Glomerular endothelial cell (primary cell): ENCODE results near the gene F2. TPM values are rescaled to one million over a fixed set of nuclear protein-coding genes. Genes with fewer than 3 reads are reported as not detected.
"Not testable (repeated sequence)": the region's sequence is repeated elsewhere in the genome, so short reads cannot be mapped to it uniquely, and the experiment has no call there.

Source experiments
- DNase-seq: peaks from one replicate; pipeline ENCODE4 v3.0.0-alpha.2; 2011; ENCODE audit warnings: low read depth, low spot score; ENCODE audit errors: extremely low read depth
- total RNA-seq: library from RNA; depleted of rRNA; stranded (reverse); fragments of >200 nt; gene quantifications from 2 replicates; pipeline ENCODE4 v1.2.3, GENCODE V29; 2015

Gene F2
- total RNA-seq = 0.19 TPM in 1 of 2 replicates, not detected in the other

DNA sequence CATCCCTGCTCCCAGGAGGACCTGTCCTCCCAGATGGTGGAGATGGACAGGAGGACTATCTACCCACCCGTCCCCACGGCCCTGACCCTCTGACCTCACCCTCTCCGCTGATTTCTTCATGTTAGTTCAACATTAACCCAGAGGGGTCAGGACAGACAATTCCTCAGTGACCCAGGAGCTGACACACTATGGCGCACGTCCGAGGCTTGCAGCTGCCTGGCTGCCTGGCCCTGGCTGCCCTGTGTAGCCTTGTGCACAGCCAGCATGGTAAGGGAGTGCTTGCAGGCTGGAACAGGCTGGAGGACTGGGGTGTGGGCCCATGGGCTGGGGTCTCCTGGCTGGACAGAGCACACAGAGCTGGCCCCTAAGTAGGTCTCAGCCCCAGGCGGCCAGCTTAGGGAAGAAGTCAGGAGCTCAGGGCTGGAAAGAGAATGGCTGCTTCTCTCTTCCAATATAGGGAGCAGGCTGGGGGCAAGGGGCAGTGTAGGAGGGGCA is at the start of gene F2:
Gene F2, plus strand, starts transcription at position 166 of the 495 bp plus-strand sequence. Its CDS starts 23 bp downstream, at position 189.
- no peak for DNase-seq

DNA sequence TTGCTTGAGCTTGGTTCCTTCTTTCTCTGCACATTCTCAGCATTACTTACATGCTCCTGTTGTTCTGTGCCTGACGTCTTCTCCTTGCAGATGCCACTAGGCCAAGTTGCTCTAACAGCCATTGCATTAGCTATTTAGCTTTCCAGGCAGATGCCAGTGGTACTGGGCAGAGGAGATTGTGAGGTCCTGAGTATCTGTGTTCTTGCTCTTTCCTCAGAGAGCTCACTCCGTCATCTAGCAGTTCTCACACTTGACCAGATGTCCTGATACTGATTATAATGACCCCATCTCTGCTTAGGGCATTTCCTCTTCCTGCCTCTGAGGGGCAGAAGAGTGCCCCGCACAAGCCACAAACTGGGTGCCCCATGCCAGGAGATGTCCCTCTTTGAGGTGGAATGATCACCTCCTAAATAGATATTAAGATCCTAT is 49.3 kb upstream of the F2 start:
- DNase-seq = no peak

DNA sequence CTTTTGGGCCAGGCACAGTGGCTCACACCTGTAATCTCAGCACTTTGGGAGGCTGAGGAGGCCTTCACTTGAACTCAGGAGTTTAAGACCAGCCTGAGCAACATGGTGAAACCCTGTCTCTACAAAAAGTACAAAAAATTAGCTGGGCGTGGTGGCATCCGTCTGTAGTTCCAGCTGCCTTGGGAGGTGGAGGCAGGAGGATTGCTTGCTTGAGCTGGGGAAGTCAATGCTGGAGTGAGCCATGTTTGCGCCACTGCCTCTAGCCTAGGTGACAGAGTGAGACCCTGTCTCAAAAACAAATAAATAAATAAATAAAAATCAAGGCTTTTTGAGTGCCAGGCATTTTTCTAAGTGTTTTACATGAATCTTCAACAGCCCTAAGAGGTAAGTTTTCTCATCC is 48.5 kb upstream of the F2 start:
- DNase-seq = not testable (repeated sequence)

DNA sequence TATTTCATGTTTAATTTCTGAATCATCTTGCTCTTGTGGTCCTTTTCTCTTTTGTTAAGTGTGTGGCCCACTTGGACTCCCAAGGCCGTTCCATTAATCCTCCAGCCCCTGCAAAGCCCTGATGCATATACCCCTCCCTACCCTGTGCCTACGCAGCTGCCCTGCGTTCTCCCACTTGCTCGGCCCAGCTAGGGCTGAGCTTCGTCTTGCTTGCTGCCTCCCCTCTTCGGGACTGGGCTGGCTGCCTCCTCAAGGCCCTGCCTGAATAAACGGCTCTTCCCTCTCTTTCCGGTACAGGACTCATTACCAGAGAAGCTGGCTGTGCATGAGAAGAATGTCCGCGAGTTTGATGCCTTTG is 47.1 kb upstream of the F2 start:
- DNase-seq = no peak

DNA sequence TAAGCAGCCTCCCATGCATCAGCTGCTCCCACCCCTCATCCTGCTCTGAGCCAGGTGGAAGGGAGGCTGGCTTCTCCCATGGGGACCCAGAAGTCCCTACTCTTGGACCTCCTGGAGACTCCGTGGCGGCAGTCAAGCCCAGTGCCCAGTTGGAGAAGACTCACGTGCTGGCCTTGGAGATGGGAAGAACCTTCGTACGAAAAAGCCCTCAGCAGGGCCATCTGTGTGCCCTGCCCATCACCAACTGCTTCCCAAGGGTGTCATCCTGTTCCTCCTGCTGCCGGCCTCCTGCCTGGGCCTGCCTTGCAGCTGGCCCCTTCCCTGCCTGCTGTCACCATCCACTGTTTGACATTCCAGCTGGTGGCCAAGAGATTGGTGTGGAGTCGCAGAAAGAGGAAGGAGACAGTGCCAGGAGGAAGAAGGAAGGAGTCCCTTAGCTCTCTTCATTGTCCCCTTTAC is 46.6 kb upstream of the F2 start:
- DNase-seq = no peak

DNA sequence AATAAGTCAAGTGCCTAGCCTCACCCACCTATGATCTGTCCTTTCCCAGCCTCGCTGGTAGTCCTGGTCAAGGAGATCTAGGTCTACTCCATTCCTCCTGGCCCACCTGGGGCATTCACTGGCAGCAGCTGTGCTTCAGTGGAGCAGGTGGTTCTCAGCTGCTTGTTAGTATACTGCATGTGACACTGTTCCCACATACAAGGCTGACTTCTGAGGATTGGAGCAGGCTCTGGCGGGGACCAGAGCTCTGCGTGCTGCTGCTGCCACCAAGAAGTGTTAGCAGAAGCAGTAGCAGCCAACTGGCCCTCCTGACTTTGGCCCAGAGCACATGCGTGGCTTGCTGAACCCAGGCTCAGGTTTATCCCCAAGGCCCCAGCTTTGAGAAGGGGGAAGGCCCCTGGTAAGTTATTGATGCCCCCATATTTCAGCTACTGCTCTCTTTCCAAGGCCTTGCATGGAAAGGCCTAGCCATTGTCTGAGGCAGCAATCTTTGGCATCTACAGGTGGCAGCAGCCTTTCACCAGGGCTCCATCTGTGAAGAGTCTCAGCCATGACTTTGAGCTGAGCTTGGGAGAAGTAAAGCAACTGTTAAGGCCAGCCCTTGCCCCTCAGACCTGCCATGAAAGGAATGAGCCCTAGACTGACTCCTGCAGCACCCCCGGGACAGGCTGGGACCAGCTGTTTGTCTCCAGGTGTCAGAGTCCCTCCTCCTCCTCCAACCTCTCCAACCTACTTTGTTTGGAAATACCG is 45.1 kb upstream of the F2 start:
- DNase-seq = no peak

DNA sequence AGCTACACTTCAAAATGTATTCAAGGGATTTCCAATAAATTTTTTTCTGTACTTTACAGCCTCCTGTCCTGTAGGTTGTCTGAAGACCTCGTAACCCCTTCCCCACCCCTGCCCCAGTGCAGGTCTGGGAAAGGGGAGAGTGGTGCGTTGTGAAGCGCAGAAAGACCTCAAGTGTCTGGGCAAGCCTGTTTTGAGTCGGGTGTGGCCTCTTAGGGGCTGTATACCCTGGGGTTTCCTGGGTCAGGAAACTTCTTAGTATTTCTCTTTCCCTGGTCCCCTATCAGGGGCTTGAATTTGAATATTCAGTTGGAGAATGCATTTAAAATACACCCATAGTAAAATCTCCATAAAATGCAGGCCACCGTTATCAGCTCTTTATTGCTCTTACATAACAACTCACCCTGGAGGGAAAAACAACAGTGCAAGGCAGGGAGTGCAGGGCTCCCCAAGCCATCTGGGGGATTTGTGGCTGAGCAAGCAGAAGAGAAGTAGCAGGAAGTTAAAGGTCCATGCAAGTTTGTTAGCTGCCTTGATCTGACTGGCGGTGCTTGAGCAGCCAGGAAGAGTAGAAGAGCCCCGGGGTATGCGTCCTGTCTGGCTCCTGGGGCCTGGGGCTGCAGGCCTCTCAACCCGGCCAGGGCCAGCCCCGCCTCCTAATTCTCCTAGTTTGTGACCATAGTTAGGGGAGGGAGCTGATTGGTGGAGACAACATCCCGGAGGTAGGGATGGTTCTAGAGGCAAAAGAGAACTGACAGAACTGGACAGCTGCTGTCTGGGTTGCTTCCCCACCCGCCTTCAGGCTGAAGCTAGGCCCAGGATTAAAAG is 44.3 kb upstream of the F2 start:
- no peak for DNase-seq

DNA sequence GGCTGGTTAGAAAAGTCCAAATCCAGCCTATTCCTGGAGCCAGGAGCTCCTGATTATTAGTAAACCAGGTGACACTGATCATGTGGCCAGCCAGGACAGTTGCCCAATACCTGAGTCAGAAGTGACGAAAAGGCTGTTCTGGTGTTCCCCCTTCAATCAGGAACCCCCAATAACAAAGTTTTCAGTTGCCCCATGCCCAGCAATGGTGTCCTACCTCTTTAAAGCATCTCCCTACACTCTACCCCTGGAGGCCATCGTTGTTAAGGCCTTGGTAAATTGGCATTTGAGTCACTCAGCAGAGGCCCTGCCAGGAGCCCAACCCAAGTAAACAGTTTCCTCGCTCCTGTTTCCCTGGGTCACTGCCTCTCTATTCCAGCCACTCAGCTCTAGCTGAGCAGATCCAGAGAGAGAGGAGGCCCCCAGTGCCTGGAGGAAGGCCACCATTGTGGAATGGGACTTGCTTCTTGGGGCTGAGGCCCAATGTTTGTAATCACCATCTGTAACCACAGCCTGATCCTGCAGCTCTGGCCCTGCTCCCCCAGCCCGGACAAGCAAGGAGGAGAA is 43.6 kb upstream of the F2 start:
- no peak for DNase-seq

DNA sequence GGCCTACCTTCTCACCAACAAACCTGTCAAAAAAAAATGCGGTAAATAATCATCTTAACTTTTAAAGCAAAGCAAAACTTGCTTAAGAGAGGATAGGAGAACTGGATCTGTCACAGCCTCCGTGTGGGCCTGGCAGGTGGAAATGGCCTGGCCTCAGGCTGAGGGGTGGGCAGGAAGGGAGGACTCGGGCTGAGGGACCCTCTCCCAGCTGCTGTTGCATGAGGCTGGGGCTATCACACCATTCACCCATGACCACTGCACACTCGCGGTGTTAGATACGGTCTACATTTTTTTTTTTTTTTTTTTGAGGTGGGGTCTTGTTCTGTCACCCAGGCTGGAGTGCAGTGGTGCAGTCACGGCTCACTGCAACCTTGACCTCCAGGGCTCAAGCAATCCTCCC is 43.1 kb upstream of the F2 start:
- DNase-seq = no peak

DNA sequence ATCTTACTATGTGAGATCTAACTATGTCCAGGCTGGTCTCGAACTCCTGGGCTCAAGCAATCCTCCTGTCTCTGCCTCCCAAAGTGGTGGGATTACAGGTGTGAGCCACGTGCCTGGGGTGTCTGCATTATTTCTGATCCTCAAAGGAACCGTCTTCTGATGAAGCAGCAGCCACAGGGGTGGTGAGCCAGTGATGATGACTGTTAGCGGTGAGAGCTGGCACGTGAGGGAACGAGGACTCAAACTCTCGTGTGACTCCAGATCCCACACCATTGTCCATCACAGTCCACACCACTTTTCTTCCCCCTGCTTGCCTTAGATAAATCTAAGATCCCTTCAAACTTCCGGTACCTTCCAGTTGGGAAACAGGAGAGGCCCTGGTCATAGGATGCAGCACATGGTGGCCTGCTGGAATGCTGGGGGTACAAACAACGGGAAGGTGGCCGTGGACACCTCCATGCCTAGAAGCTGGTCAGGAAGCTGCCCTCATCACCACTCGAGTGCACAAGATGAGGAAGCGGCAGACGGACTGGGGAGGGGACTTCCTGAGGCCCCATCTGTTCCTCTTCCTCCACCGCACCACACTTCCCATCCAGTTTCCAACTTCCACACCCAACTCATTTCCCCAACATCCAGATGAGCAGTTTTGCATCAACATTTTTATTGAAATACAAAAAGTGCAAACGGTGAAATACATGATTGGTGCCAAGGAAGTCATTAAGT is 42.4 kb upstream of the F2 start:
- DNase-seq = no peak

DNA sequence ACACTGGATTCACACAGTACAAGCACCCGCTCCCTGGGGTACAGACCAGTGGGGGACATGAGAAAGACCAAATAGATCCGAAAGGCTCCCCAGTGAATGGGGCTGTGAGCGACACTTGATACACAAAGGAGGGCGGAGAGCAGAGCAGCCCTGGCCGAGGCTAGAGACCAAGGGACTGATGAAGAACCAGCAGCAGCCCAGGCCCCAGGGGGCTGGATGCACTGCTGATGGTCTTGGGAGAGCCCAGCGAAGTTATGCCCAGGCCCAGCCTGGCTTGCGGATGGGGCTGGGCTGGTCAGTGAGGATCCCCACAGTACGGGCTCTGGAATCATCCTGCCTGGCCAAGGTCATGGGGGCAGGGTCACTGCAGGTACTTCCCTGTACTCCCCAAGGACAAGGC is 41.8 kb upstream of the F2 start:
- no peak for DNase-seq

DNA sequence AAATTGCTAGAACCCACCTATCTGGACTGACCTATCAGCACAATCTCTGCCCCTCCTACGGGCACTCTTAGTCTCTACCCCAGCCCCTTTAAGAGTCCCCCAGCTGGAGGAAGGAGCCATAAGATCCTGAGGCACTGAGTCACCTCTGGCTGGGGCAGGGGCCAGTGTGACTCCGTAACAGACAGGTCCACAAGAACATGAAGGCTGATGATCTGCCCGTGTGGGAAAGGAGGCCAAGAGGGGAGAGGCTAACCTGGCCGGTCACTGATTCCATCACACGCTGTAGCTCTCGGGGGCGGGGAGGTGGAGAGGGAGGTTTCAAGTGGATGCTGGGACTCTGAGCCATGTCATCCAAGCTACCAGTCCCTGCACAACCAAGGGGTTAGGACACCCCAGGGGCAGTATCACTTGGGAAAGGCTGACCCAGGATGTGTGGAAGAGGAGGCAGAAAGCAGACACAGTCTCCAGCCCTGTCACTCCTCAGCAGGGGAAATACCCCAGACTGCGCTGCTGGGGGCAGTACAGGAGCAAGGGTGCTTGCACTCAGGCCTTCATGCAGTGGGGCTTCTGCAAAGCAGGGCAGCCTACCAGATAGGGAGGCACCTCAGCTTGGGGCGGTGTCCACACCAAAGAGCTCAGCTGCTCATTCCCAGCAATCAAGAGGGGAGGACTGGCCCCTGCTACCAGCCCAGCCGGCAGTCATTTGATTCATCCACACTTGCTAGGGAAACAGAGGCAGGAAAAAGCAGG is 40.8 kb upstream of the F2 start:
- no peak for DNase-seq

DNA sequence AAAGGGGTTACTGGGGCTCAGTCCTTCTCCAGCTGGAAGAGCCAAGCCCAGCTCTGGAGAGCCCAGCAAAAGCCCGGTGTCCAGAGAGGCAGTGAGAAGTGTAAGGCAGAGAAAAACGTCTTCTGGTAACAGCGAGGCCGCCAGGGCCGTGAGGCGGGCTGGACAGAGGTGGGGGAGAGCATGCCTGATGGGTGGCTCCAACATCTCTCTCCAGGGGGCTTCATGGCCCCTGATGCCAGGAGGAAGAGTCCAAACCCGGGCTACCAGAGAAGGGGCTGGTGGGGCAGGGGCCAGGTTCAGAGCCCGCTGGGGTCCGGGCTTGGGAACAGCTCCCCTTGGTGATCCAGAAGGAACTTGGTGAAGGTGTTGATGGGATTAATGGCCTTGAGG is 40.3 kb upstream of the F2 start:
- no peak for DNase-seq

DNA sequence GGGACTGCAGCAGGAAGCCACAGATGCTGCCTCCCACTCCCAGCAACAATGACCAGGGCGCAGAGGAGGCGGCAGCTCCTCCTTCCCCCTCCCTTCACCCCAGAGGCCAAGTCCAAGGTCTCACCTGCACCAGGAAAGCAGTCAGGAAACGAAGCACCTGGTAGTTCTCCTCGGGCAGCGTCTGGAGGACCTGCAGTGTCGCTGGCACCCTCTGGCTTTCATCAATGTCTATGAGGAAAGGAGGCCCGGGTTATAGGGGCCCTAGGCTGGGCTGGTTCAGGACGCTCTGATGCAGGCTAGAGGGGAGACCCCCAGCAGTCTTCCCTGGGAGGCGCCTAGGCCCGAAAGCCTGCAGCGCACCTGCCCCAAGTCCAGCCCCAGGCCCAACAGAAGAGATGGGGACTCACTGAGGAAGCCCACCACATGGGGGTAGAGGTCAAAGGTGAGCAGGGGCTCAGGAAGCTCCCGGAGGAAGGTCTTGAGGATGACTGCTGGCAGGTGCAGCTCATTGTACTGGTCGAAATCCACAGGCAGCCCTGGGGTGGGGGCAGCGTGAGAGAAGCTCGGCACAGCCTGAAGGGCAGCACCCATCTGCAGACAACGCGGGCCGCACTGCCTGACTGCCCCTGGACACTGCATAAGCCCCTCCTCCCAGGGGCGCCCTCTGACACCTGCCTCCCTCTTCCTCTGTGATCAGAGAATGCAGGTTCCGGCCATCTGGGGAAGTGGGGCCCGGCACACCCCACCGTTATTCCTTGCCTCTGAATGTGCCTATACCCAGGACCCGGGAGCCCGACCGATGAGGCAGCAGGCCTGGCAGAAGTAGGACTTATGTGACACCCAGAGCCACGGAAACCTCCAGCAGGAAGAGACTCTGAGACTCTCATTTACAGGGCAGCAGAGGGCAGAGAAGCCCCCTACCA is 39.5 kb upstream of the F2 start:
- DNase-seq = no peak

DNA sequence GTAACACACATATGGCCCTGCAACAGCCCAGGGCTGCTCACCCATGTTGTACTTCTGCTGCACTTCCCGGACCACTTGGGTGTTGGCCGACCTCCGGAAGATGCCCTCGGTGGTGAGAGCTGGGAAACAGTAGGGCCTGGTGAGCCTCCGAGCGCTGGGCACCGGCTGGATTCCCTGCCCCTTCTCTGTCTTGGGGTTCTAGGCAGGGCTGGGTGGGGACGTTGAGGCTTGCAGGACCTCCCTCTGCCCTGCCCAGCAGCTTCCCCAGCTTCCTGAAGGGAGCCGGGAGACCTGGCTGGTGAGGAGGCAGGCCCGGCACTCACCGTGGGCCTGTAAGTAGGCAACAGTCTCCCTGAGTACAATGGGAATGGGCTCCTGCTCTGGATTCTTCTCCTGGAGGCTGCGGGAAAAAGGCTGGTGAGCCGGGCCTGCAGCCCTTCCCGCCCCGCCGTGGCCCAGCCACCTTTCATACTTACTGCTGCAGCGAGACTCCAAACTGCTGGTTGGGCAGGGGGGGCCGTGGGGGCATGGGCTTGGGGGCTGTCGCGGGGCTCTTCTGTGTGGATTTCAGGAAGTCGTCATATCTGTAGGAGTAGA is 38.8 kb upstream of the F2 start:
- no peak for DNase-seq

DNA sequence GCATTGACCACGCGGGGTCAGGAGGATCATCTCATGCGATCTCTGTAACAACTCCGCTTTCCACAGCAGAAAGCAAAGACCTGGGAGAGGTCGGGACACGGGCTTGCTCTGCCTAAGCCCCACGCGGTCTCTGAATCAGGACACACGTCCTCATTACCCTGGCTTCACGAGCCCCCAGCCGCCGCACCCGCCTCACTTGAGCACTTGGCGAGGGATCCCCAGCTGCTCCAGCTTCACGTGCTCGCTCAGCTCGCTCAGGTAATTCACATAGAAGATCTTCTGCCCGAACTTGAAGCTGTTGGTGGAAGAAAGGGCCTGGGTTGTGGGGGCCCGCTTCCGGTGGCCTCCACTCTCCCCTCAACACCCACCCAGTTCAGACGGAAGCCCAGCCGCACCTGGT is 38.2 kb upstream of the F2 start:
- no peak for DNase-seq

DNA sequence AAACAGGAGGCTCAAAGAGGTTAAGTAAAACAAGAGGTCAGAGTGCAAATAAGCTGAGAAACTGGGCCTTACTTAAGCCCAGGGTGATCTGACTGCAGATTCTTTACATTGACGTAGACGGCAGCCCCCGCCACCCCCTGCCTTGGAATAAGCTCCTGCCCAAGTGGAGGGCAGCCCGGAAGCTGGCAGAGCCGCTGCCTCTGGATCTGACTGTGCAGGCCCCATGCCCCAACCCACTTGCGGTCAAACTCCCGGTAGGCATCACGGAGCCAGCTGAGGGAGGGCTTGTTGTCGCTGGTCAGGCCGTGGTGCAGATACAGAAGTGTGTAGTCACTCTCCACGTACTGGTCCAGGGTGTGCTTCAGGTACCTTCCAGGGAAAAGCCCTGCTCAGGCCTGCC is 37.2 kb upstream of the F2 start:
- no peak for DNase-seq

DNA sequence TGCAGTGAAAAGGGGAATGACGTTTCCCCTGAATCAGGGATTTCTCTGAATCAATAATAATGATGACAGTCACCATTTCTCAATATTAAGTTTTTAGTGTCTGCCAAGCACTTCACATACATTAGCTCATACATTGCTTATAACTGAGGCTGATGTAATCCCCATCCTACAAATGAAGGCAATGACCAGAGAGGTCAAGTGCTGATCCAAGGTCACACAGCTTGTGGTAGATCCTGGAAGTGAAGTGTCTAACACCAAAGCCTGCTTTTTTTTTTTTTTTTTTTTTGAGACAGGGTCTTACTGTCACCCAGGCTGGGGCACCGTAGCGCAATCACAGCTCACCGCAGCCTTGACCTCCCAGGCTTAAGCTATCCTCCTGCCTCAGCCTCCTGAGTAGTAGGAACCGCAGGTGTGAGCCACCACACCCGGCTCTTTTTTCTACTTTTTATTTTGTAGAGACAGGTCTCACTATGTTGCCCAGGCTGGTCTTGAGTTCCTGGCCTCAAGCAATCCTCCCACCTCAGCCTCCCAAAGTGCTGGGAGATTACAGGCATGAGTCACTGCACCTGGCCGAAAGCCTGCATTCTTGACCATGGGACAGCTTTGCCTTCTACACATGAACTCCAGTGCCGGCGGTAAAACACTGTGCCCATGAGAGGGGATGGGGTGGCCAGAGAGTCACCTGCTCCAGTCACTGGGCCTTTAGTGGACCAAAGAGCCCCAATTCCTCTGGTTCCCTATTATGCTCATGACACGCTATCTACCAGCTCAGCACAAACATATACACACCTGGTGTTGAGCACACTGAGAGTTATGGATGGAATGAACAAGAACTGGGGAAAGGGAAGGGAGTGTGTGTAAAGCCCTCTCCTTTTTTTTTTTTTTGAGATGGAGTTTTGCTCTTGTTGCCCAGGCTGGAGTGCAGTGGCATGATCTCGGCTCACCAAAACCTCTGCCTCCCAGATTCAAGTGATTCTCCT is 36.0 kb upstream of the F2 start:
- DNase-seq = no peak
